OCI-LY3 (cell line): ENCODE results near the gene ANO6.

Source experiments
- H2AFZ ChIP-seq: fragments of 200-600, 300-600 bp; shearing (Covaris generic); 2 replicates; pipeline ENCODE4 v1.6.0; 2014; ENCODE audit warnings: antibody characterized with exemption, low read depth, low read length
- H3K27ac ChIP-seq: fragments of 200-600, 300-600 bp; sonication (generic); 2 replicates; pipeline ENCODE4 v1.5.1; 2014; ENCODE audit warnings: mild to moderate bottlenecking, low read length, moderate library complexity, mixed read lengths
- H3K27me3 ChIP-seq: fragments of 200-600, 300-600 bp; sonication (generic); 2 replicates; pipeline ENCODE4 v1.6.1; 2014; ENCODE audit warnings: low read depth, low read length, mixed read lengths
- H3K36me3 ChIP-seq: fragments of 200-600, 300-600 bp; sonication (generic); replicated peaks from 2 replicates; pipeline ENCODE3; 2014; ENCODE audit warnings: low read depth, low read length, mixed read lengths
- H3K4me1 ChIP-seq: fragments of 300-600, 200-600 bp; sonication (generic); 2 replicates; pipeline ENCODE4 v1.6.1; 2014; ENCODE audit warnings: low read length, mixed read lengths
- H3K4me2 ChIP-seq: fragments of 200-600, 300-600 bp; sonication (generic); 2 replicates; pipeline ENCODE4 v1.6.1; 2014; ENCODE audit warnings: low read length, mixed read lengths
- H3K4me3 ChIP-seq: fragments of 300-600, 200-600 bp; sonication (generic); 2 replicates; pipeline ENCODE4 v1.5.1; 2014; ENCODE audit warnings: antibody characterized with exemption, mild to moderate bottlenecking, low read length, moderate library complexity
- H3K79me2 ChIP-seq: fragments of 300-600, 200-600 bp; shearing (Covaris generic); 2 replicates; pipeline ENCODE4 v1.6.1; 2014; ENCODE audit warnings: mild to moderate bottlenecking, low read length, mixed read lengths
- H3K9ac ChIP-seq: fragments of 300-600, 200-600 bp; shearing (Covaris generic); 2 replicates; pipeline ENCODE4 v1.6.0; 2014; ENCODE audit warnings: mild to moderate bottlenecking, low read length, moderate library complexity
- H3K9me3 ChIP-seq: fragments of 200-600, 300-600 bp; shearing (Covaris generic); 2 replicates; pipeline ENCODE4 v1.6.1; 2014; ENCODE audit warnings: low read length, mixed read lengths; ENCODE audit not compliant: insufficient read depth
- H4K20me1 ChIP-seq: fragments of 200-600, 300-600 bp; sonication (generic); 2 replicates; pipeline ENCODE4 v1.6.1; 2016; ENCODE audit warnings: low read length, mixed read lengths; ENCODE audit not compliant: insufficient read depth
- CTCF ChIP-seq: fragments of 200-600, 300-600 bp; sonication (generic); IDR thresholded peaks from 2 replicates; pipeline ENCODE4 v1.5.1; 2014; ENCODE audit warnings: antibody characterized with exemption, low read length, low read depth
- EZH2phosphoT487 ChIP-seq: fragments of 200-600 bp; shearing (Covaris generic); IDR thresholded peaks from 2 replicates; pipeline ENCODE4 v1.6.1; 2018; ENCODE audit warnings: antibody characterized with exemption, mixed run types, low read depth

Gene ANO6

DNA sequence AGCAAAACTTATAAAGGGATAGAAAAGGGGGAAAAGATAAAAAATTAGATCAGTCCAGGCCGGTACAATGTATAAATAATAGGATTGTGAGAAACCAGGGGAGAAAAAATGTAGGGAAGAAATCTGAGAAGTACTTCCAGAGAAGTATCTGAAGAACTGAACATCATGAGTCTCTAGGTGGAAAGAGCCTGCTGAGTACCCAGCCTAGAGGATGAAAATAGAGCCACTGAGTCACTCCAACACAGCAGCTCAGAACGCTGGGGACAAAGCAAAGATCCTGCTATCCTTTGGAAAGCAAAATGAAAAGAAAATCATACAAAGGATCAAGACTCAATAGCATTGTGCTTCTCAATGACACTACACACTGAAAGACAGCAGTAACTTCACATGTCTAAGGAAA is 138.0 kb downstream of the ANO6 start:
- Histone ChIP-seq H3K36me3 (peaks cover 21% of the 10 kb centered on the region), H3K27me3 (no peaks in the 10 kb centered on the region), H3K4me1 (no peaks in the 10 kb centered on the region)

DNA sequence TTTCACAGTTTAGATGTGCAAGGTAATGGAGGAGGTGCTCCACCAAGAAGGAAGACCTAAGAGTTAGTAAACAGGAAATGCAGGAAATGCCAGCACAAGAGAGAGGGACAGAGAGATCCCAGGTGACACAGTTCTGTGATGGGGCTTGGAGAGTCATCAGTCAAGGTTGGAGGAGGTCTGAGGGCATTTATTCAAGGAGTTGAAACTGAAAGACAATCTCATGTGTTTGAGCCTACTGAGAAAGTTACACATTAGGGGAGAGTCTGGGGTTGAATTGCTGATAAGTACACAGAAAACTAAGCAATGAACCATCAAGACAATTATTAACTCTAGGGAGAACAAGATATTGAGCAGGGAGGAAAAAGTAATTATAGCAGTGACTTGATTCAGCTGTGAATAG is 138.5 kb downstream of the ANO6 start:
- H2AFZ ChIP-seq, result no peak overlapping the region
- no peak for TF ChIP-seq CTCF
- TF ChIP-seq EZH2phosphoT487, result no peak
- no peak overlapping the region for H3K9ac ChIP-seq
- H3K4me2 ChIP-seq, result no peak overlapping the region
- no peaks in the 10 kb centered on the region for H3K27me3 ChIP-seq
- no peaks in the 10 kb centered on the region for H3K4me1 ChIP-seq
- H3K36me3 ChIP-seq, result peaks cover 21% of the 10 kb centered on the region
- no peaks in the 10 kb centered on the region for H3K9me3 ChIP-seq
- H3K79me2 ChIP-seq, result no peaks in the 10 kb centered on the region
- no peak overlapping the region for H3K27ac ChIP-seq
- H3K4me3 ChIP-seq, result no peak overlapping the region
- no peaks in the 10 kb centered on the region for H4K20me1 ChIP-seq

More for the DNA sequence above, 138.0 kb downstream of the ANO6 start:
- no peak overlapping the region for H3K9ac ChIP-seq
- no peaks in the 10 kb centered on the region for H3K9me3 ChIP-seq
- H3K4me2 ChIP-seq, result no peak overlapping the region
- H3K79me2 ChIP-seq, result no peaks in the 10 kb centered on the region
- TF ChIP-seq EZH2phosphoT487 (no peak), CTCF (no peak)
- H2AFZ ChIP-seq, result no peak overlapping the region
- H4K20me1 ChIP-seq, result no peaks in the 10 kb centered on the region
- no peak overlapping the region for H3K4me3 ChIP-seq
- no peak overlapping the region for H3K27ac ChIP-seq

GRCh38 chr12:45355730-45356129 is 139.8 kb downstream of the ANO6 start:
- peaks cover 8% of the 10 kb centered on the region for H3K36me3 ChIP-seq
- H3K4me3 ChIP-seq, result no peak overlapping the region
- no peak overlapping the region for H3K27ac ChIP-seq

DNA sequence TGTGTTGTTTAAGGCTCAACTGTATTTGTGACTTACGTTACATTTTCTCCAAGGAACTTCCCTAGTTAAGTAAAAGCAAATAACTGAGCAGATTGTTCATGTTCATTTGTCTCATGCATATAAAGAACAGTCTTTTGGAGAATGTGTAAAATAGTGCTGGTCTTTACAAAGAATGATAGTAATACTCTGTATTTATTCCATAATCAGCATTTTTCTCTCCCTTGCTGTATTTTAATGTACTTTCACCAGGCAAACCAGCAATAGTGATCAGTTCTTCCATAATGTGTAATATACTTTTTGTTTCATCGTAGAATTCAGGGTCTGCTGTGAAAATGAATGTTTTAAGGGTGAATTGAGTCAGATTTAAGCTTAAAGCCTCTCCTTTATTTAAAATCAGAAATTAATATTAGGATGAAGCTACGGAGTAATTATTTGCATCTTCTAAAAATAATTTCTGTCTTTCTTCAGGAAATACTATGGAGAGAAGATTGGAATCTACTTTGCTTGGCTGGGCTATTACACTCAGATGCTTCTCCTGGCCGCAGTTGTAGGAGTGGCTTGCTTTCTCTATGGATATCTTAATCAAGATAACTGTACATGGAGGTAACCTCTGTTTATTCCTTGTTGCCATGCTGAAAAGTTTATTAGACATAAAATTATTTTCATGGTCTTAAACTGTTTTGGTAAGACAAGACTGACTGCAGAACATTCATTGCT is 141.1 kb downstream of the ANO6 start:
- no peak for TF ChIP-seq EZH2phosphoT487
- no peak for TF ChIP-seq CTCF
- Histone ChIP-seq H2AFZ (no peak overlapping the region), H3K4me1 (no peaks in the 10 kb centered on the region), H3K36me3 (peaks cover 2% of the 10 kb centered on the region), H4K20me1 (no peaks in the 10 kb centered on the region), H3K27ac (no peak overlapping the region), H3K9me3 (peaks cover 4% of the 10 kb centered on the region; the same call in 1 of the 2 replicates), H3K4me2 (no peak overlapping the region), H3K9ac (no peak overlapping the region), H3K79me2 (no peaks in the 10 kb centered on the region), H3K4me3 (no peak overlapping the region), H3K27me3 (no peaks in the 10 kb centered on the region)

More at GRCh38 chr12:45355730-45356129, 139.8 kb downstream of the ANO6 start:
- Histone ChIP-seq H3K9me3 (no peaks in the 10 kb centered on the region), H3K9ac (no peak overlapping the region), H2AFZ (no peak overlapping the region), H3K79me2 (no peaks in the 10 kb centered on the region), H4K20me1 (no peaks in the 10 kb centered on the region), H3K4me2 (no peak overlapping the region), H3K4me1 (no peaks in the 10 kb centered on the region), H3K27me3 (no peaks in the 10 kb centered on the region)
- TF ChIP-seq CTCF (no peak), EZH2phosphoT487 (no peak)
